Panc1 (cell line): Measurements from ENCODE around the gene PHF13. TPM values are rescaled to one million over a fixed set of nuclear protein-coding genes. Genes with fewer than 3 reads are reported as not detected.

Experiments
- ATAC-seq: fragments of 200-7000 bp; cut with Tn5 transposase; 2 replicates; pipeline ENCODE4 v1.9.1; 2020; ENCODE audit warnings: mild to moderate bottlenecking, moderate library complexity
- BruUV-seq: library from RNA; stranded (reverse); fragments of 400-500 nt; replicated peaks from 2 replicates; lab custom pipeline; 2021; lab: Mats Ljungman, UMichigan
- CTCF ChIA-PET: fragments of 300-600 bp; sonication (Branson Sonifier 250); formaldehyde crosslinking; loops from one replicate; lab custom pipeline; 2022; ENCODE audit warnings: antibody characterized with exemption; lab: Charles Lee
- POLR2A ChIA-PET: fragments of 300-600 bp; sonication (Branson Sonifier 250); formaldehyde crosslinking; loops from one replicate; lab custom pipeline; 2022; ENCODE audit warnings: antibody characterized with exemption; lab: Charles Lee
- DNase-seq: peaks from one replicate; pipeline ENCODE4 v3.0.0-alpha.2; 2010; ENCODE audit warnings: low read depth, low spot score
- H3K27ac ChIP-seq: 2 replicates; pipeline ENCODE4 v1.5.1; 2011; ENCODE audit warnings: mild to moderate bottlenecking, low read length, inconsistent platforms
- H3K27me3 ChIP-seq: fragments of 200-500 bp; sonication (Bioruptor generic); 2 replicates; pipeline ENCODE4 v1.6.0; 2014; ENCODE audit warnings: low read length, inconsistent platforms; ENCODE audit not compliant: control insufficient read depth, insufficient read depth
- H3K36me3 ChIP-seq: fragments of 200-500 bp; sonication (Bioruptor generic); 2 replicates; pipeline ENCODE4 v1.5.1; 2014; ENCODE audit warnings: inconsistent platforms, mild to moderate bottlenecking, low read length, moderate library complexity; ENCODE audit not compliant: control insufficient read depth, insufficient read depth
- H3K4me1 ChIP-seq: 2 replicates; pipeline ENCODE4 v1.5.1; 2011; ENCODE audit warnings: inconsistent platforms, mild to moderate bottlenecking, low read length, moderate library complexity; ENCODE audit not compliant: control insufficient read depth, insufficient read depth
- H3K4me3 ChIP-seq, 2 experiments: 2 replicates each; pipeline ENCODE4 v1.5.1; 2011 to 2012; ENCODE audit warnings: low read depth in 2 of 2, low read length in 2 of 2, mild to moderate bottlenecking in 2 of 2, inconsistent platforms in 1 of 2, moderate library complexity in 1 of 2
- H3K9me3 ChIP-seq: fragments of 200-500 bp; sonication (Bioruptor generic); 2 replicates; pipeline ENCODE4 v1.5.1; 2014; ENCODE audit warnings: low read depth, mild to moderate bottlenecking, inconsistent platforms, low read length, moderate library complexity; ENCODE audit not compliant: control insufficient read depth, insufficient read depth
- CTCF ChIP-seq: fragments of 450-650 bp; IDR thresholded peaks from 2 replicates; pipeline ENCODE4 v1.5.1; 2017; ENCODE audit warnings: mild to moderate bottlenecking
- POLR2AphosphoS5 ChIP-seq: IDR thresholded peaks from 2 replicates; pipeline ENCODE4 v1.6.1; 2012; ENCODE audit warnings: mild to moderate bottlenecking, low read depth, low read length, moderate library complexity
- REST ChIP-seq, 2 experiments: IDR thresholded peaks; 2 replicates each; pipeline ENCODE4 v1.6.1; 2011 to 2012; ENCODE audit warnings: low read depth in 2 of 2, control low read depth in 1 of 2, low read length in 1 of 2, mild to moderate bottlenecking in 1 of 2, moderate library complexity in 1 of 2; ENCODE audit not compliant: insufficient read depth in 1 of 2
- SIN3A ChIP-seq: IDR thresholded peaks from 2 replicates; pipeline ENCODE4 v1.6.1; 2012; ENCODE audit warnings: low read depth, mild to moderate bottlenecking, low read length, moderate library complexity, borderline replicate concordance; ENCODE audit not compliant: insufficient read depth
- TCF7L2 ChIP-seq: IDR thresholded peaks from 2 replicates; pipeline ENCODE4 v1.6.1; 2011; ENCODE audit warnings: mild to moderate bottlenecking, low read depth, low read length, inconsistent platforms
- in situ Hi-C: cut with HindIII; loops from 2 replicates; pipeline ENCODE4 v1.10.0; 2016; ENCODE audit warnings: low sequenced_read_pairs, low pct_unique_long_range_greater_than_20kb
- intact Hi-C: fragments of 100-400 bp; cut with micrococcal nuclease; formaldehyde crosslinking; loops from one replicate; pipeline ENCODE4 v1.10.0; 2022; ENCODE audit not compliant: unreplicated experiment
- total RNA-seq: library from RNA; stranded (reverse); gene quantifications from one replicate; pipeline ENCODE4 v1.2.1, GENCODE V29; 2021; ENCODE audit not compliant: unreplicated experiment

The PHF13 gene
- total RNA-seq, 1 experiment from 2014 or later = 41.8 TPM

DNA sequence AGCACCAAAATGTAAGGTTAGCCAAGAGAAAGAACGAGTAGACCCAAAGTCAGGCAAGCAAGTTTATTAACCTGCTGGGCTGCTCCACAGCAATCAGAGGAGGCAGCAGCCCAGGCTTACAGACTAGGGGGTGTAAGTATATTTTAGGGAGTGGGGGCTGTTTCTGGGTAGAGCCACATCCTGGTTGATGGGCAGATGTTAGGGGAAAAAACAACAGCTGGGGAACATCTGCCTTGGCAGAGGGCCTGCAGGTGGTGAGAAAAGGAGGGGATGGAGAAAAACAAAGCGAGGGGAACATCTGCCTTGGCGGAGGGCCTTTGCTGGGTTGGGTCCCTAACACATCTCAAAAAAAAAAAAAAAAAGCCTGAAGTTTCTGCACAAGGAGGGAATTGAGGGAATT lies 43.4 kb upstream of the PHF13 start:
- Histone ChIP-seq H3K27ac (no peak overlapping the region), H3K4me1 (no peaks in the 10 kb centered on the region), H3K9me3 (0 out of 2 replicates have a peak, but pooled peaks cover 4% of the 10 kb centered on the region), H3K4me3 (no peak overlapping the region), H3K27me3 (no peaks in the 10 kb centered on the region), H3K36me3 (no peaks in the 10 kb centered on the region)
- POLR2A ChIA-PET = no interaction called here
- in situ Hi-C loops = no loop called here
- intact Hi-C loops = no loop called here
- BruUV-seq = no TSS peak
- ATAC-seq = no peak
- CTCF ChIA-PET = no interaction called here
- TF ChIP-seq TCF7L2 (no peak), SIN3A (no peak), REST (IDR thresholded peaks at IDR 0.05; ENCODE audit: insufficient read depth in 1 of 2, low read depth in 2 of 2, low read length in 1 of 2) (no peak), CTCF (no peak), POLR2AphosphoS5 (no peak)
- no peak for DNase-seq

DNA sequence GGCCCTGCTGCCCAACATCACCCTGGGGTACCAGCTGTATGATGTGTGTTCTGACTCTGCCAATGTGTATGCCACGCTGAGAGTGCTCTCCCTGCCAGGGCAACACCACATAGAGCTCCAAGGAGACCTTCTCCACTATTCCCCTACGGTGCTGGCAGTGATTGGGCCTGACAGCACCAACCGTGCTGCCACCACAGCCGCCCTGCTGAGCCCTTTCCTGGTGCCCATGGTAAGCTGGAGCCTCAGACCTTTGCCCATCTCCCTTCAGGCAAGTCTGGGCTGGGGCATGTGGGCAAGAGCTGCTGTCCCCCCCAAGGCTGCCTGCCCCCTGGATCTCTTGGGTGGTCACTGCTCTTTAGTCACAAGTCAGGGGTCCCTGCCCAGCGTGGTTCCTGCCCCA lies 42.5 kb upstream of the PHF13 start:
- Histone ChIP-seq H3K4me1 (no peaks in the 10 kb centered on the region), H3K27ac (no peak overlapping the region), H3K36me3 (no peaks in the 10 kb centered on the region), H3K27me3 (no peaks in the 10 kb centered on the region), H3K4me3 (no peak overlapping the region), H3K9me3 (0 out of 2 replicates have a peak, but pooled peaks cover 4% of the 10 kb centered on the region)
- TF ChIP-seq SIN3A = no peak
- TF ChIP-seq TCF7L2 = no peak
- no peak for TF ChIP-seq REST (IDR thresholded peaks at IDR 0.05; ENCODE audit: insufficient read depth in 1 of 2, low read depth in 2 of 2, low read length in 1 of 2)
- TF ChIP-seq POLR2AphosphoS5 = no peak
- no peak for TF ChIP-seq CTCF
- ChIA-PET CTCF (no interaction called here), POLR2A (no interaction called here)
- no TSS peak for BruUV-seq
- DNase-seq = no peak
- intact Hi-C loops = no loop called here
- ATAC-seq = no peak
- in situ Hi-C loops = no loop called here
